HG03342 (cell line): ENCODE measurements around the gene CITED2.
"Not testable (repeated sequence)": the region's sequence is repeated elsewhere in the genome, so short reads cannot be mapped to it uniquely, and the experiment has no call there.

ENCODE experiments used
- ATAC-seq: cut with Tn5 transposase; IDR thresholded peaks from one replicate; pipeline ENCODE4 v1.9.1; 2021; ENCODE audit warnings: mild to moderate bottlenecking, moderate library complexity; ENCODE audit not compliant: unreplicated experiment

Gene CITED2

GRCh38 chr6:139367810-139368351 is 6.6 kb downstream of the CITED2 start:
- no peak for ATAC-seq

DNA sequence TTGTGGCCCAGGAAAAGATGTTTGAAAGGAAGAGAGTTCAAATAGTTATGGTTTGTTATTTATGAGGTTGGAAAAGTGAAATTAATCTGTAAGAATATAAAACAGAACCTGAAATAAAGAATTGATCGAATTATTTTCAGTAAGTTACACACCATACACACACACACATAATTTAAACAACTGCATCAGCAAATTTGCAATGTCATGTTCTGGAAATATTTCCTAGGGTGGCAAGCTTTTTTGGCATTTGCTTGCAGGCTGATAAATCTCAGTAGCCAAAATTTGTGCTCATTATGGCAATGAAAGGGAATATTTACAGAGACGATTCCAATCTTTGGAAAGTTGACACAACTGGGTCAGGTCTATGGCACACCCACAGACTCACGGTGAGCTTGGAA is 9.5 kb downstream of the CITED2 start:
- ATAC-seq, result no peak

DNA sequence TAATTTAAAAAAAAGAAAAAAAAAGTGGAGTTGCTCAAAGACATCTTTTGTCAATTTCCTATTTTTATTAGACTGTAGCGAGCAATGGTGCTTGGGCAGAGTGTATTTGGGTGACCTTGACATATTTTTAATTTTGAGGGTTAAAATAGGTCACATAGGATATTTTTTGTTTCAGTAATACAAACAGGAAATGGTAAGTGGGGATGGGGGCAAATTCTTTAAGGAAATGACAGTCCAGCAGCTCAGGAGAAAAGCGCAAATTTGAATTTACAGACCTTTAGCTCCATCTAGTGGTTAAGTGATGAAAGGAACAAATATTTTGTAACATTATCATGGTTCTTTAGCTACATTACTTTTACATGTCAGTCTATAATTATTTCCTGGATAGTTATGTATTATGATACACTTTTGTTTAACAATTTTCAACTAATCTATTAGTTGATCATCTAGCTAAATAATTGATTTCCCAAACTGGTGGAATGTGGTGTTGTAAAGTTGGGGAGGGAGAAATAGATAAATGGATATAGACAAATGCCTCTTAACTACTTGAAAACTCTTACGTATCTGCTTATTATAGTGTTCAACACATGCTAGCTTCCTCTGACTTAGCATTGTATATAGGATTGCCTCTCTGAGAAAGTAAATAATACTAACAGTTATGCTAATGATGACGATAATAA is 10.0 kb downstream of the CITED2 start:
- peak; percentile 63 for ATAC-seq

GRCh38 chr6:139363797-139364196 is 10.7 kb downstream of the CITED2 start:
- ATAC-seq, result not testable (repeated sequence)

- not testable (repeated sequence) for ATAC-seq
Measured at GRCh38 chr6:139363123-139363522, 11.3 kb downstream of the CITED2 start.

DNA sequence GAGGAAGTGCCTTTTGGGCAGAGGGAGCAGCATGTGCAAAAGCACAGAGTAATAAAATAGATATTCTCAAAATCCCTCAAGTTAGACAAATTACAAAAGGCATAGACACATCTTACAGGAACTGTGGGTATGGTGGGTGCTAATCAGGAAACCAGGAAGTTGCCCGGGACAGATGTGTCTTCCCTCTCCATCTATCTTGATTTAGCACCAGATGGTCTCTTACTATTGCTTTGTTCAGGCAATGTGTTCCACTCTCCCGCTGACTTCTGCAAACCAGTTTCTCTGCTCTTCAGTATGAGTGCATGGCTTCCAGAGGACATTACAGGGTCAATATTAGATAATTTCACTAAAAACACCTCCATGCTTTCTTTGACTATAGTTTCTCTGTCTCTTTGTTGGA is 13.2 kb downstream of the CITED2 start:
- ATAC-seq, result no peak

GRCh38 chr6:139356924-139357323 is 17.5 kb downstream of the CITED2 start:
- ATAC-seq, result no peak

- ATAC-seq, result no peak
Measured at GRCh38 chr6:139355777-139356445, 18.5 kb downstream of the CITED2 start.

- peak; percentile 57 for ATAC-seq
Measured at GRCh38 chr6:139355172-139355571, 19.3 kb downstream of the CITED2 start.

GRCh38 chr6:139354189-139354588 is 20.3 kb downstream of the CITED2 start:
- no peak for ATAC-seq

DNA sequence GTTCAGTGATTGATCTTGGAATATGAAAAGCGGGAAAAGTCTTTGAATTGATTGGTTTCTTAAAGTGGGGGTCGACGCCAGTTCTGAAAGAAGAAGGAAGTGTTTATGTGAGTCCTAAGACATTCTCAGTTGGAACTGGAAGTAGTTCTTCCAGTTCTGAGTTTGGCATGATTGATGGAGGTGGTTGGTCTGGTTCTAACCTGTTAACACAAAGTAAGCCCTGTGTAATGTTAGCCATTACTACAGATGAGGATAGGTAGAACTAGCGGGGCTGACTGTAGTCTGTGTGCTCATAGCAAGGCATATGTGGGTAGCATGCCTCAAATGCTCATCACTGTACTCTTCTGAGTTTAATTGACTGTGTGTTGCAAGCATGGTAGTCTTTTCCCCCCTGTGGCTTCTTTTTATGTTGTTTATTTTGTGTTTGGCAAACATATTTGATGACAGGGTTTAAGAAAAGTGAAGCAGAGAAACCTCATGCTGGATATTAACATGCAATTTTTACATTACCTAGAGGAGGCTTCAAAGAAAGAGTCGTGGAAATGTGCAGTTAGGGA is 24.9 kb downstream of the CITED2 start:
- no peak for ATAC-seq

- ATAC-seq, result no peak
Measured at GRCh38 chr6:139346392-139346791, 28.1 kb downstream of the CITED2 start.

DNA sequence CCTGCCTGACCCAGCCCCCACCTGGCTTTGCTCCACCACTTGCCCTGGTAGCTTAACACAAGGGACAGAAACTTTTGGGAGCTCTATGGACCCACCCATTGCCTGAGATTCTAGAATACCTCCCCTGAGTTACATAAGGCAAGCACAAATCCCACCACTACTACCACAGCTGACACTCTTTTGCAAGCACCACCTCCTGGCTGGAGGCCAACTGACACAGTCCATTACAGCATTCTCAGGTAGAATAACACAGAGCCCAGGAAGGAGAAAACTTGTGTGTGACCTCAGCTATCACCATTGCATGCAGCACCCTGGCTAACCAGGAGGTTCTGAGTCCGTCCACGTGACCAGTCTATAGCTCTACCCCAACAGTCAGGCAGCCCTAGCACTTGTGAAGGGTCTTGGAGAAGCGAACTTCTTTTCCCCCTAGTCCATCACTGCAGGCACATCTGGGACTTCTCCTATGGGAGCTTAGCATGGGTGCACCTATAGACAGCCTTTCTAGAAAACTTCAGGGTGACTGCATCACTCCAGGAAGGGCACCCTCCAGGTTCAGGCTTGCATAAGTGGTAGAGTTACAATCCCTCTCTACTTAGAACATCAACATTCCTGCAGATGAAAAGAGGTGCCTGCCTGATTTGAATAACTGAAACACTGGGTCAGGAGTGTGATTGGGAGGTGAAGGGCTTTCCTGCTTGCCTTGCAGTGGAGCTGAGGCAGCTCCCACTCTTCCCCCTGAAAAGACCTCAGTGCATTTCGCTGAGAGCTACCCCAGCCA is 30.1 kb downstream of the CITED2 start:
- ATAC-seq, result no peak

DNA sequence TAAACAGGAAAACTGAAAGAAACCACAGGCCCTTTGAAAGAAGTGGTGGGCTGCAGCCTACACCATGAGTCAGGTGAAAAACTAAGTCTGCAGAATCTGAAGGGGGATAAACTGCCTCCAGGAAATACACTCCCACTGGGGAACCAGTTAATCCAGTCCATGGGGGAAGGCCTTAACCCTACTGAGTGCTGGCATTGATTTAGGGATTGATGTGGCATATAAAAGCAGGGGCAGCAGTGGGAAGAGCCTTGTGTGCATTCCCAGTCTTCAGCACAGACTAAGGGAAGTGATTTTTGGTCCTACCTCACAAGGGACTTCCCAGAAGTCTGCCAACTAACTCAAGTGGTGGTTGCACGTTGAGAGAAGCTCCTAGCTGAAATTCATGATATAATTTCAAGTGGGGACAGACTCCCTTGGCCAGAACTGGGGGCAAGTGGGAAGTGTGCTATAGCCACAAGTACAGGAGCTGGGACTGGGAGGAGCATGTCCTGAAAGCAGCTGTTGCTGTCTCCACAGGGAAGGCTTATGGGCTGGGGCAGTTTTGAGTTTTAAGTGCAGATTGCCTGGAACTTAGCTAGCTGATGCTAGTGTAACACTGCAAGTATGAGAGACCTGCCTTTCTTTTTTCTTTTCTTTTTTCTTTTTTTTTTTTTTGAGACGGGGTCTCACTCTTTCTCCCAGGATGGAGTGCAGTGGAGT is 31.2 kb downstream of the CITED2 start:
- ATAC-seq, result no peak

- ATAC-seq, result no peak
Measured at GRCh38 chr6:139341060-139341459, 33.4 kb downstream of the CITED2 start.

- no peak for ATAC-seq
Measured at GRCh38 chr6:139338795-139339194, 35.7 kb downstream of the CITED2 start.

GRCh38 chr6:139337830-139338229 is 36.6 kb downstream of the CITED2 start:
- ATAC-seq, result no peak

GRCh38 chr6:139337001-139337400 is 37.4 kb downstream of the CITED2 start:
- ATAC-seq, result peak; percentile 18

- ATAC-seq, result peak; percentile 58
Measured at GRCh38 chr6:139336488-139336887, 38.0 kb downstream of the CITED2 start.

DNA sequence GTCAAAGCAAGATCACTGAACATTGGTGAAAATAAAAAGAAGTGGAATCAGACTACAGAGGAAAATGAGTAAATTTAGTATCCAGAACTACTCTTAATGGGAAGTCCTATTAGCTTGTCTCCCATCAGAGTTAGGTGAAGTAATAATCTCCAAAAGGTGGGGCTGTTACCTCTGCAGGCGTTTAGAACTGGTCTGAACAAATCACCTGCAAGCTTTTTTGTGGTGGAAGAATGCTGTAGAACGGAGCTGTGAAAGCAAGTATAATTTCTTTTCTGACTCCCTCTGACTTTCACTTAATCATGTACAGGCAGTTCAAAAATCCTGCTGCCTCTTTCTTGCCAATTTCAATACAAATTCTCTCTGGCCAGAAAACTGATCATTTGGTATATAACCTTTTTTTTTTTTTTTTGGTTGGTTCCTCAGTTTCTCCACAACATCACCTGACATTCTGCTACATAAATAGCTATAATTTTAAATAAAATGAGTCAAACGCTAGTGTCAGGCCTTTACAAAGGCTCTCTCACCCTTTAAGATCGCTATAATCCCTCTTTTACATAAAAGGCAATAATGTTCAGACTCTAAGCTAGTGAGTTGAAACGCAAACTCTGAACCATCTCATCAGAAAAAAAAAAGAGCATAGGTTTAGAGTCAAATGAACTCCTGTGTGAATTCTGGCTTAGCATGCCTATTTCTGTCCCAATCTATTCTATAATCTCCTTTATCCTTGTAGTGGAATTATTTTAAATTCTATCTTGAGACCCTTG is 38.8 kb downstream of the CITED2 start:
- no peak for ATAC-seq
